Mesothelial cell of epicardium (in vitro differentiated cells): ENCODE data around the gene CEP128. TPM values are rescaled to one million over a fixed set of nuclear protein-coding genes. Genes with fewer than 3 reads are reported as not detected.

ENCODE experiments used
- DNase-seq, 2 experiments: peaks; one replicate each; pipeline ENCODE4 v3.0.0; 2021; ENCODE audit warnings: low spot score in 2 of 2; ENCODE audit not compliant: unreplicated experiment in 2 of 2
- H3K27ac Mint-ChIP-seq: 2 replicates; pipeline ENCODE4 v1.8.0; 2021; ENCODE audit warnings: mixed read lengths
- H3K27me3 Mint-ChIP-seq: 2 replicates; pipeline ENCODE4 v1.8.0; 2021; ENCODE audit warnings: low read depth, mixed read lengths
- H3K36me3 Mint-ChIP-seq: 2 replicates; pipeline ENCODE4 v1.8.0; 2021; ENCODE audit warnings: mixed read lengths
- H3K4me1 Mint-ChIP-seq: 2 replicates; pipeline ENCODE4 v1.8.0; 2021; ENCODE audit warnings: mixed read lengths
- H3K4me3 Mint-ChIP-seq: 2 replicates; pipeline ENCODE4 v1.8.0; 2021; ENCODE audit warnings: mild to moderate bottlenecking, moderate library complexity, mixed read lengths
- H3K9me3 Mint-ChIP-seq: 2 replicates; pipeline ENCODE4 v1.8.0; 2021; ENCODE audit warnings: mixed read lengths
- total RNA-seq: library from RNA; stranded (reverse); gene quantifications from 3 replicates; pipeline ENCODE4 v1.2.1, GENCODE V29; 2021
- TF ChIP-seq, protein P1 (sequence below): fragments of 200-600 bp; sonication (generic); IDR thresholded peaks from one replicate; pipeline ENCODE4 v1.5.0; 2021; ENCODE audit warnings: antibody characterized with exemption; ENCODE audit not compliant: unreplicated experiment

Gene CEP128
- total RNA-seq, 1 donor from 2014 or later, result 14.8 TPM

DNA sequence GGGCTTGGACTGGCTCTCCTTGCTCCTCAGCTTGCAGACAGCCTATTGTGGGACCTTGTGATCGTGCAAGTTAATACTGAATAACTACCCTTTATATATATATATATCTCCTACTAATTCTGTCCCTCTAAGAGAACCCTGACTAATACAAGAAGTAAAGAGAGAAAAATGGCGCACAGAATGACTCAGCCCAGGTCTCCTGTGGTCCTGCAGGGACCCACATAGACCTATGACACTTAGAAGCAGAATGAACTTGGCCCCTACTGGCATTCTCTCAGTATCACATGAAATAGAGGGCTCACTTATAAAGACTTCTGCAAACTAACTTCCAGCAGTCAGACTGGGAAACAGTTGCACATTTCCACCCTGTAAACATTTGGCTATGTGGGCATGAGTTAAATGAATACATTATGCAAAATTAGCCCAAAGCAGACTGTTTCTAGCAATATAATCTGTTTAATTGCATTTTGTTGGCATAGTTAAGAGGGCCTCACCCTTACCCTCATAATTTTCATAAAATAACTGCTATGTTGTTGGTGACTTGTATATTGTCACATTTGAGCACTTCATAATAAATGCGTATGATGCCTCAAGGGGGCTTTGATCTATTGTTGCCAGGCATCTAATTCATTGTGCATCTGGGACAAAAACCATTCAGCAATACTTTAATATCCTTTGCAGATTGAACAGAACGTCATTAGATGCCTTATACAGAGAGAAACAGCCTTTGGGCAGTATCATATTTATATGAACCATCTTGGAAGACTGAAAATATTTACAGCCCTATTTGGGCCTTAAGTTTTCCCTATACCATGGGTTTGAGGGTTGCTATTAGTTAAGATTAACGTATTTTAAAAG lies 380.5 kb downstream of the CEP128 start:
- Mint-ChIP-seq H3K4me1 (peaks cover 6% of the 10 kb centered on the region), H3K4me3 (no peak overlapping the region), H3K27me3 (no peaks in the 10 kb centered on the region), H3K9me3 (no peaks in the 10 kb centered on the region), H3K36me3 (no peaks in the 10 kb centered on the region), H3K27ac (no peak overlapping the region)
- no peak for DNase-seq
- TF ChIP-seq, protein P1, sequence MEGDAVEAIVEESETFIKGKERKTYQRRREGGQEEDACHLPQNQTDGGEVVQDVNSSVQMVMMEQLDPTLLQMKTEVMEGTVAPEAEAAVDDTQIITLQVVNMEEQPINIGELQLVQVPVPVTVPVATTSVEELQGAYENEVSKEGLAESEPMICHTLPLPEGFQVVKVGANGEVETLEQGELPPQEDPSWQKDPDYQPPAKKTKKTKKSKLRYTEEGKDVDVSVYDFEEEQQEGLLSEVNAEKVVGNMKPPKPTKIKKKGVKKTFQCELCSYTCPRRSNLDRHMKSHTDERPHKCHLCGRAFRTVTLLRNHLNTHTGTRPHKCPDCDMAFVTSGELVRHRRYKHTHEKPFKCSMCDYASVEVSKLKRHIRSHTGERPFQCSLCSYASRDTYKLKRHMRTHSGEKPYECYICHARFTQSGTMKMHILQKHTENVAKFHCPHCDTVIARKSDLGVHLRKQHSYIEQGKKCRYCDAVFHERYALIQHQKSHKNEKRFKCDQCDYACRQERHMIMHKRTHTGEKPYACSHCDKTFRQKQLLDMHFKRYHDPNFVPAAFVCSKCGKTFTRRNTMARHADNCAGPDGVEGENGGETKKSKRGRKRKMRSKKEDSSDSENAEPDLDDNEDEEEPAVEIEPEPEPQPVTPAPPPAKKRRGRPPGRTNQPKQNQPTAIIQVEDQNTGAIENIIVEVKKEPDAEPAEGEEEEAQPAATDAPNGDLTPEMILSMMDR, result no peak

DNA sequence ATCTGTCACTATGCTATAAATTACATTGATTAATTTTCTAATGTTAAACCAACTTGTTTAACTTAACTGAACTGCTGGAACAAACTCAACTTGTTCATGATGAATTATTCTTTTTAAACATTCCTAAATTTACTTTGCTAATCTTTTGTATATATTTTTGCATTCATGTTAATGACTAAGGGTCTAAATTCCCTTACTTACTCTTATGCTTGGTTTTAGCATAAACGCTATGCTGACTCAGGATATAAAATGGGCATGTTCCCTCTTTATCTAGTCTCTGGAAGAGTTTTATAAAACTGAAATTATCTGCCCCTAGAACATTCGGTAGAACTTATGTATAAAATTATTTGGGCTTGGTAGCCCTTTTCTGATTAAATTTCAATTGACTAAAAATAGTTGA lies 387.4 kb downstream of the CEP128 start:
- TF ChIP-seq, protein P1, result no peak
- no peaks in the 10 kb centered on the region for H3K4me1 Mint-ChIP-seq
- no peak for DNase-seq
- no peaks in the 10 kb centered on the region for H3K36me3 Mint-ChIP-seq
- no peaks in the 10 kb centered on the region for H3K27me3 Mint-ChIP-seq
- H3K4me3 Mint-ChIP-seq, result no peak overlapping the region
- no peaks in the 10 kb centered on the region for H3K9me3 Mint-ChIP-seq
- no peak overlapping the region for H3K27ac Mint-ChIP-seq

DNA sequence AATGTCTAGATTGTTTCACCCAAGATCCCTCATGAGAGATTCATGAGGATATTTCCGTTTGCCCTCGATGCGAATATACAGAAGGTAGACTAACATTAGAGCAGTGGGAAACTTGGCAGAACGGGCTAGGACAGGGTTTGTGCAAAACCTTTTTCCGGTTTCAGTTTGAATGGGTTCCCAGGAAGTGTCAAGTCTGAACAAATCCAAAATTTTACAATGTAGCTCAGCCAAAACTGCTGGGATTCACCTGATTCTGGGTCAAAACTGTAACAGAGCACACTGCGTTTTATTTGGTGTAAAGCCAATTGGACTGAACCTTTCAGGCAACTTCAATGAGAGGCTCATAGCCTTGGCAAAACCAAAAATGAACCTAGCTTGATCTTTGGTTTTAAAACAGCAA lies 392.4 kb downstream of the CEP128 start:
- no peaks in the 10 kb centered on the region for H3K27me3 Mint-ChIP-seq
- H3K9me3 Mint-ChIP-seq, result no peaks in the 10 kb centered on the region
- H3K4me3 Mint-ChIP-seq, result no peak overlapping the region
- H3K36me3 Mint-ChIP-seq, result no peaks in the 10 kb centered on the region
- DNase-seq, result no peak
- TF ChIP-seq, protein P1, result no peak
- no peaks in the 10 kb centered on the region for H3K4me1 Mint-ChIP-seq
- no peak overlapping the region for H3K27ac Mint-ChIP-seq

DNA sequence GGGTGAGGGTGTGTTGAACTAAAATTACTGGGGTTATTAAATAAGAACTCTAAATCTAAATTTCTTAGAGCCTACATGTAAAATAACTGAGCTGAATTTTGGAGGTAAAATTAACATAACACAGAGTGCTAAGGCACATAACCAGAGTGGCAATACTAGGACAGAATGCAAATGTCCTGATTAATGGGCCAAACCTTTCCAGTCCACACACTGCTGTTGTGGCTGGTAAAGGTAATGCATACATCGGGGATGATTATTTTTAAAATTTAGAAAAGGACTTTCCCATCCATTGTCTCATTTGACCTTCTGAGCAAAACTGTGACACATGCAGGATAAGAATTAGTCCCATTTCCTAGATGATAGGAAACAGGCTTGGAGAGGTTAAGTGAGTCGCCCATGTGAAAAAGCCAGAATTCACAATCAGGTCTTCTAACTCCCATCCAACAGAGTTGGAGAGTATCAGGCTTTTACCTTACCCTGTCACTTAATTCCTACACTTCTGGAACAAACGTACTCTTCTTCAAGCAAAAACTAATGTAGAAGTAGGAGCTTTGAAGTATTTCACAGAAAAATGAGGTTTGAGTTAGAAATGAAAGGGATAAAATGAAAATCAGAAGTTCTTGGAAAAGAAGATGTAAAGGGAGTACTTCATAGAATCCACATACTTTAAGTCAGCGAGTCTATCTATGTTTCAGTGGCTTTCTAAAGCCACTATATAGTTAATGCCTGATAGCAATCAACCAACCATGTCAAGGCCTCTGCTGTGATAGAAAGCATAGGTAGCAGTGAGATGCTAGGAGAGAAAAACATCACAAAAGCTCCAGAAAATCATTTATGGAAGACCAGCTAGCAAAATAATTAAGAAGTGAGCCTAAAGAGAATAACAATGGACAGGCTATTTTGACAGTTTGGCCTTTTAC lies 395.3 kb downstream of the CEP128 start:
- H3K4me1 Mint-ChIP-seq, result no peaks in the 10 kb centered on the region
- no peak overlapping the region for H3K27ac Mint-ChIP-seq

DNA sequence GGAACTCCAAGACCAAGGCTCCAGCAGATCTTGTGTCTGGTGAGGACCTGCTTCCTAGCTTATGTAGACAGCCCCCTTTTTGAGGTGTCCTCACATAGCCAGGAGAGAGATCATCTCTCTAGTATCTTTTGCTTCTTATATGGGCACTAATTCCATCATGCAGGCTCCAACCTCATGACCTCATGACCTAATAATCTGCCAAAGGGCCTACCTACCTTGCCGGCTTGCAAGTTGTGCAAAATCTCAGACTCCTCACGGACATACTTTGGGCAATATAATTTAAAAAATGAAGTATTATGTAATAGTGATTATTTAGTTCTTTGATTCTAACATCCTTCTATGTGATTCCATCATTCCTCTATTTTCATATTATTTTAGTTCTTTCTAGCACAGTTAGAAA lies 397.2 kb downstream of the CEP128 start:
- Mint-ChIP-seq H3K9me3 (peaks cover 20% of the 10 kb centered on the region), H3K4me1 (no peaks in the 10 kb centered on the region), H3K27me3 (no peaks in the 10 kb centered on the region), H3K36me3 (peaks cover 1% of the 10 kb centered on the region), H3K4me3 (no peak overlapping the region), H3K27ac (no peak overlapping the region)
- DNase-seq, result no peak
- TF ChIP-seq, protein P1, result no peak

More for the DNA sequence above, 395.3 kb downstream of the CEP128 start:
- no peaks in the 10 kb centered on the region for H3K27me3 Mint-ChIP-seq
- peaks cover 1% of the 10 kb centered on the region for H3K36me3 Mint-ChIP-seq
- TF ChIP-seq, protein P1, result no peak
- peaks cover 4% of the 10 kb centered on the region for H3K9me3 Mint-ChIP-seq
- H3K4me3 Mint-ChIP-seq, result no peak overlapping the region
- no peak for DNase-seq
